HepG2 (cell line): ENCODE results near the gene PKIG. TPM values are rescaled to one million over a fixed set of nuclear protein-coding genes. Genes with fewer than 3 reads are reported as not detected.

Experiments used
- ARNTL ChIP-seq: sonication (generic); formaldehyde crosslinking; IDR thresholded peaks from 2 replicates; pipeline ENCODE4 v1.4.0; 2020; ENCODE audit warnings: mild to moderate bottlenecking, missing genetic modification reagents
- DNMT1 ChIP-seq: sonication (generic); formaldehyde crosslinking; IDR thresholded peaks from 2 replicates; pipeline ENCODE4 v1.5.1; 2020; ENCODE audit warnings: mild to moderate bottlenecking, missing genetic modification reagents
- FOXO1 ChIP-seq: sonication (generic); formaldehyde crosslinking; IDR thresholded peaks from 2 replicates; pipeline ENCODE4 v1.4.0; 2020; ENCODE audit warnings: missing genetic modification reagents
- HHEX ChIP-seq: IDR thresholded peaks from 2 replicates; pipeline ENCODE4 v1.6.1; 2016; ENCODE audit warnings: control low read depth
- KLF16 ChIP-seq, 2 experiments: sonication (generic) in 1 of 2; formaldehyde crosslinking in 1 of 2; IDR thresholded peaks; 2 replicates each; pipeline versions ENCODE4 v1.6.1 to v1.8.0; 2016 to 2023; ENCODE audit warnings: missing genetic modification reagents in 2 of 2, missing compliant biosample characterization in 1 of 2
- NPAS2 ChIP-seq: sonication (generic); formaldehyde crosslinking; IDR thresholded peaks from 2 replicates; pipeline ENCODE4 v1.8.0; 2022; ENCODE audit warnings: mild to moderate bottlenecking, missing genetic modification reagents, borderline replicate concordance
- NR2F6 ChIP-seq, 2 experiments: IDR thresholded peaks; 2 replicates each; pipeline ENCODE4 v1.6.1; 2016; ENCODE audit warnings: antibody characterized with exemption in 1 of 2, mild to moderate bottlenecking in 1 of 2
- RBM22 ChIP-seq: fragments of 200-400 bp; formaldehyde crosslinking; optimal IDR thresholded peaks from 2 replicates; pipeline ENCODE3; 2017; ENCODE audit warnings: mild to moderate bottlenecking, low read length, moderate library complexity
- RBM39 ChIP-seq: fragments of 200-400 bp; formaldehyde crosslinking; IDR thresholded peaks from one replicate; pipeline ENCODE4 v1.6.1; 2018; ENCODE audit warnings: antibody characterized with exemption, mild to moderate bottlenecking, low read depth, low read length; ENCODE audit not compliant: poor library complexity, severe bottlenecking
- RFX3 ChIP-seq: IDR thresholded peaks from 2 replicates; pipeline ENCODE4 v1.6.1; 2016; ENCODE audit warnings: missing biosample characterization, missing genetic modification reagents
- THYN1 ChIP-seq: sonication (generic); formaldehyde crosslinking; IDR thresholded peaks from 2 replicates; pipeline ENCODE4 v1.8.1; 2023; ENCODE audit warnings: low read depth, mild to moderate bottlenecking, moderate library complexity, missing genetic modification reagents, borderline replicate concordance
- YEATS4 ChIP-seq: sonication (generic); formaldehyde crosslinking; IDR thresholded peaks from 2 replicates; pipeline ENCODE4 v1.4.0; 2020; ENCODE audit warnings: missing genetic modification reagents, borderline replicate concordance
- ZNF10 ChIP-seq: sonication (generic); formaldehyde crosslinking; IDR thresholded peaks from 2 replicates; pipeline ENCODE4 v1.4.0; 2020; ENCODE audit warnings: mild to moderate bottlenecking, low read depth, missing genetic modification reagents, borderline replicate concordance
- ZNF12 ChIP-seq: sonication (generic); formaldehyde crosslinking; IDR thresholded peaks from 2 replicates; pipeline ENCODE4 v1.5.0; 2020; ENCODE audit warnings: missing genetic modification reagents
- ZNF207 ChIP-seq: fragments of 450-650 bp; IDR thresholded peaks from 2 replicates; pipeline ENCODE4 v1.6.1; 2016; ENCODE audit warnings: antibody characterized with exemption, borderline replicate concordance
- ZNF230 ChIP-seq: sonication (generic); formaldehyde crosslinking; IDR thresholded peaks from 2 replicates; pipeline ENCODE4 v1.4.0; 2020; ENCODE audit warnings: mild to moderate bottlenecking, missing genetic modification reagents
- ZNF251 ChIP-seq: sonication (generic); formaldehyde crosslinking; IDR thresholded peaks from 2 replicates; pipeline ENCODE4 v1.9.0; 2021; ENCODE audit warnings: mild to moderate bottlenecking, missing genetic modification reagents
- ZNF432 ChIP-seq: sonication (generic); formaldehyde crosslinking; IDR thresholded peaks from 2 replicates; pipeline ENCODE4 v1.5.0; 2020; ENCODE audit warnings: missing genetic modification reagents, mild to moderate bottlenecking, borderline replicate concordance
- polyA plus RNA-seq, 8 experiments: library from polyadenylated mRNA; depleted of rRNA in 3 of 8; stranded (reverse) in 7 of 8; unstranded in 1 of 8; fragments of >200 nt; fragmentation: Illumina TruSeq in 4 of 8; extraction: Trizol in 4 of 8; gene quantifications; 2 replicates each; pipeline versions ENCODE4 v1.2.1 to v1.2.3, GENCODE V29; 2011 to 2016; ENCODE audit warnings: low read depth in 4 of 8, missing spikeins in 1 of 8, mixed read lengths in 1 of 8; ENCODE audit not compliant: insufficient read depth in 1 of 8
- total RNA-seq, 5 experiments: library from RNA; depleted of rRNA; stranded (reverse); fragments of >200 nt; fragmentation: Illumina TruSeq; extraction: Trizol; gene quantifications; 2 replicates each; pipeline ENCODE4 v1.2.3, GENCODE V29; 2016; ENCODE audit warnings: low read depth in 1 of 5
- TF ChIP-seq, protein P1 (sequence below): sonication (generic); formaldehyde crosslinking; IDR thresholded peaks from 2 replicates; pipeline ENCODE4 v1.4.0; 2020; ENCODE audit warnings: mild to moderate bottlenecking, missing genetic modification reagents
- TF ChIP-seq, protein P2 (sequence below): sonication (generic); formaldehyde crosslinking; IDR thresholded peaks from 2 replicates; pipeline ENCODE4 v1.8.1; 2023; ENCODE audit warnings: mild to moderate bottlenecking, moderate library complexity, missing genetic modification reagents
- TF ChIP-seq, protein P3 (sequence below): IDR thresholded peaks from 2 replicates; pipeline ENCODE4 v1.6.1; 2012; ENCODE audit warnings: inconsistent platforms
- TF ChIP-seq, protein P4 (sequence below): sonication (generic); formaldehyde crosslinking; IDR thresholded peaks from 2 replicates; pipeline ENCODE4 v1.8.0; 2022; ENCODE audit warnings: mild to moderate bottlenecking, missing genetic modification reagents, borderline replicate concordance
- TF ChIP-seq, protein P5 (sequence below): IDR thresholded peaks from 2 replicates; pipeline ENCODE4 v1.6.1; 2016; ENCODE audit warnings: missing compliant biosample characterization, missing genetic modification reagents, borderline replicate concordance
- TF ChIP-seq, protein P6 (sequence below): sonication (generic); formaldehyde crosslinking; IDR thresholded peaks from 2 replicates; pipeline ENCODE4 v1.5.0; 2020; ENCODE audit warnings: missing genetic modification reagents, mild to moderate bottlenecking, borderline replicate concordance

Gene PKIG
- total and polyA plus RNA-seq, 2 of the 13 experiments (the other 11 are each of a cell fraction or from before 2014, with no cell fraction given) = 30.8 to 44.5 TPM

DNA sequence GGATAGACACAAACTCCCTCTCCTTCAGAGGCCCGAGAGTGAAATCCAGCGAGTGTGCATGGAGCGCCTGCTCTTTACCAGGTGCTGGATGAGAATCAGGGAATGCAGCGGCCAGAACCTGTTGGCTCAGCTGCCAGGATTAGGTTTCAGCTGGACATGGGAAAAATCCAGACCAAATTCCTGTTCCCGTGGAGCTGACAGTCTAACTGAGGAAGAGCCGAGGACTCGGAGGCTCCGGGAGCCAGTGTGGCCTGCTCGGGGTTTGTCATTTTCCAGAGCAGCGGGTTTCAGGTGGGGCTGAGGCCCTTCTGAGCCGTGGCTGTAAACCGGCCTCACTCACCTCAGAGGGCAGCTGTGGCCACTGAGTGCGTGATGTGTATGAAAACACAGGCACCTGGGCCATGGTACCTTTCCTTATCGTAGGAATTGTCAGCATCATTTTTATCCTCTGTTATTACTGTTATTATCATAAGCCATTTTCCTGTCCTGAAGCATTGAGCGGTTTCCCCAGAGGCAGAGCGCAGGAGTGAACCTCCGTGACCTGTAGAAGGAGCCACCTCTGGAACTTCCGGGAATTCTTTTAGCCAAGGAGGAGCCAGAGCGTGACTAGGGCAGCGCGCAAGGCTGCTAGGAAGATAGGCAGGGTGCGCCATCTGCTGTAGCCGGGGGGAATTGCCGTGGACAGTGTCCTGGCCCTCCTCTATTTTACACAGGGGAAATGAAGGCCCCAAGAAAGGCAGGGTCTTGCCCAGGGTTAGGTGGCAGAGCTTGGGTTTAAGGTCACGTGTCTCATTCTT lies 27.3 kb downstream of the PKIG start (continued):
- TF ChIP-seq DNMT1 (no peak), HHEX (CRISPR knock-in tag) (no peak), ZNF230 (CRISPR knock-in tag) (peak; percentile 95; the same call in 1 of the 2 replicates), YEATS4 (CRISPR knock-in tag) (peak; percentile 76), ZNF251 (0 out of 2 replicates have a peak, but pooled peaks have one; percentile 63), FOXO1 (CRISPR knock-in tag) (peak; percentile 71; the same call in 1 of the 2 replicates), NR2F6 (IDR thresholded peaks at IDR 0.05) (peak; percentile 85), NR2F6 (CRISPR knock-in tag; IDR thresholded peaks at IDR 0.05) (peak; percentile 88), THYN1 (CRISPR knock-in tag) (no peak), ZNF207 (no peak), NPAS2 (no peak), RBM22 (peak; percentile 52), ZNF10 (CRISPR knock-in tag) (no peak), RFX3 (CRISPR knock-in tag) (no peak), KLF16 (CRISPR knock-in tag; IDR thresholded peaks at IDR 0.05) (peak in 1 of 2 experiments; percentile 84; a peak in 2 of 4 replicates), ZNF432 (CRISPR knock-in tag) (no peak), ZNF12 (CRISPR knock-in tag) (no peak; the same call in 1 of the 2 replicates), RBM39 (no peak), ARNTL (CRISPR knock-in tag) (peak; percentile 88)
- TF ChIP-seq, protein P1, sequence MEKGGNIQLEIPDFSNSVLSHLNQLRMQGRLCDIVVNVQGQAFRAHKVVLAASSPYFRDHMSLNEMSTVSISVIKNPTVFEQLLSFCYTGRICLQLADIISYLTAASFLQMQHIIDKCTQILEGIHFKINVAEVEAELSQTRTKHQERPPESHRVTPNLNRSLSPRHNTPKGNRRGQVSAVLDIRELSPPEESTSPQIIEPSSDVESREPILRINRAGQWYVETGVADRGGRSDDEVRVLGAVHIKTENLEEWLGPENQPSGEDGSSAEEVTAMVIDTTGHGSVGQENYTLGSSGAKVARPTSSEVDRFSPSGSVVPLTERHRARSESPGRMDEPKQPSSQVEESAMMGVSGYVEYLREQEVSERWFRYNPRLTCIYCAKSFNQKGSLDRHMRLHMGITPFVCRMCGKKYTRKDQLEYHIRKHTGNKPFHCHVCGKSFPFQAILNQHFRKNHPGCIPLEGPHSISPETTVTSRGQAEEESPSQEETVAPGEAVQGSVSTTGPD (CRISPR knock-in tag) = no peak
- TF ChIP-seq, protein P2, sequence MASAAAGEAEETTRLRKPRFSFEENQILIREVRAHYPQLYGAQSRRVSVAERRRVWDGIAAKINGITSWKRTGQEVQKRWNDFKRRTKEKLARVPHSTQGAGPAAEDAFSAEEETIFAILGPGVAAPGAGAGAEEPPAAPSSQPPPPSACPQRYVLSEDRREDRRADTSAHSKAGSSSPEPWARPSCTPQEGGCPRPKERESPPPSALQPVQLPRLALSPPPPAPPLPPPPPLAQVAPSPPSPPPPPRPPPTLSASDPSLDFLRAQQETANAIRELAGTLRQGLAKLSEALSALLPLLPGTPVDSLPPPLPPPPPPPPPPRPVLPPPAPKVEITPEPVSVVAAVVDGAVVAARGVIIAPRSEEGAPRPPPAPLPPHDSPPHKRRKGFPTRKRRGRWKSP (CRISPR knock-in tag) = peak; percentile 82
- TF ChIP-seq, protein P3, sequence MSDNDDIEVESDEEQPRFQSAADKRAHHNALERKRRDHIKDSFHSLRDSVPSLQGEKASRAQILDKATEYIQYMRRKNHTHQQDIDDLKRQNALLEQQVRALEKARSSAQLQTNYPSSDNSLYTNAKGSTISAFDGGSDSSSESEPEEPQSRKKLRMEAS = peak; percentile 79; the same call in 1 of the 2 replicates
- TF ChIP-seq, protein P4, sequence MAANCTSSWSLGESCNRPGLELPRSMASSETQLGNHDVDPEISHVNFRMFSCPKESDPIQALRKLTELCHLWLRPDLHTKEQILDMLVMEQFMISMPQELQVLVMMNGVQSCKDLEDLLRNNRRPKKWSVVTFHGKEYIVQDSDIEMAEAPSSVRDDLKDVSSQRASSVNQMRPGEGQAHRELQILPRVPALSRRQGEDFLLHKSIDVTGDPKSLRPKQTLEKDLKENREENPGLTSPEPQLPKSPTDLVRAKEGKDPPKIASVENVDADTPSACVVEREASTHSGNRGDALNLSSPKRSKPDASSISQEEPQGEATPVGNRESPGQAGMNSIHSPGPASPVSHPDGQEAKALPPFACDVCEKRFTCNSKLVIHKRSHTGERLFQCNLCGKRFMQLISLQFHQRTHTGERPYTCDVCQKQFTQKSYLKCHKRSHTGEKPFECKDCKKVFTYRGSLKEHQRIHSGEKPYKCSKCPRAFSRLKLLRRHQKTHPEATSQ (CRISPR knock-in tag) = no peak; the same call in 1 of the 2 replicates
- TF ChIP-seq, protein P5, sequence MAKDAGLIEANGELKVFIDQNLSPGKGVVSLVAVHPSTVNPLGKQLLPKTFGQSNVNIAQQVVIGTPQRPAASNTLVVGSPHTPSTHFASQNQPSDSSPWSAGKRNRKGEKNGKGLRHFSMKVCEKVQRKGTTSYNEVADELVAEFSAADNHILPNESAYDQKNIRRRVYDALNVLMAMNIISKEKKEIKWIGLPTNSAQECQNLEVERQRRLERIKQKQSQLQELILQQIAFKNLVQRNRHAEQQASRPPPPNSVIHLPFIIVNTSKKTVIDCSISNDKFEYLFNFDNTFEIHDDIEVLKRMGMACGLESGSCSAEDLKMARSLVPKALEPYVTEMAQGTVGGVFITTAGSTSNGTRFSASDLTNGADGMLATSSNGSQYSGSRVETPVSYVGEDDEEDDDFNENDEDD (CRISPR knock-in tag) = peak; percentile 69; the same call in 1 of the 2 replicates
- TF ChIP-seq, protein P6, sequence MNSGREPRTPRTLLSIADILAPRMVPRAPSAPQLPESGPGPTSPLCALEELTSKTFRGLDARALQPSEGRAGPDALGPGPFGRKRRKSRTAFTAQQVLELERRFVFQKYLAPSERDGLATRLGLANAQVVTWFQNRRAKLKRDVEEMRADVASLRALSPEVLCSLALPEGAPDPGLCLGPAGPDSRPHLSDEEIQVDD = 0 out of 2 replicates have a peak, but pooled peaks have one; percentile 18
